T47D (cell line): ENCODE results near the gene KLK14.
A peak's percentile ranks its signal among the peaks of the same experiment; 100 is the strongest.

Source experiments
- DNase-seq, 2 experiments: peaks; one replicate each; pipeline versions ENCODE4 v3.0.0 to v3.0.0-alpha.2; 2011 to 2012; ENCODE audit warnings: low read depth in 1 of 2, low spot score in 1 of 2
- JUND ChIP-seq: IDR thresholded peaks from 2 replicates; pipeline ENCODE4 v1.6.1; 2012; ENCODE audit warnings: low read depth
- in situ Hi-C: cut with HindIII; loops from 2 replicates; pipeline ENCODE4 v1.10.0; 2016; ENCODE audit warnings: low sequenced_read_pairs, low pct_unique_long_range_greater_than_20kb

The KLK14 gene

DNA sequence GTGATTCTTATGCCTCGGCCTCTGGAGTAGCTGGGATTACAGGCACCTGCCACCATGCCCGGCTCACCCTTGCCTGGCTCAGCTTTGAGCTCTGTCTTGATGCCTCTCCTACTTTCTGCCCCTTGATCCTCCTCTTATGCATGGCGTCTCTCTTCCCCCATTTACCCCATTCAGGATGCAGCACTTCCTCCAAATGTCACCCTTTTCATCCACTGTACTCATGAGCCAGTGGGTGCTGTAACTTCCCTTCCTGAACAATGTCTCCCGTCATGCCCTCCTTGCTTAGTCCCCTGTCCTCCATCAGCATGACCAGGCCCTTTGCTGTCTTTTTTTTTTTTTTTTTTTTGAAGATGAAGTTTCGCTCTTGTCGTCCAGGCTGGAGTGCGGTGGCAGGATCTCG is 38.6 kb upstream of the KLK14 start:
- in situ Hi-C loops: no loop called here
- no peak for DNase-seq
- no peak for TF ChIP-seq JUND

DNA sequence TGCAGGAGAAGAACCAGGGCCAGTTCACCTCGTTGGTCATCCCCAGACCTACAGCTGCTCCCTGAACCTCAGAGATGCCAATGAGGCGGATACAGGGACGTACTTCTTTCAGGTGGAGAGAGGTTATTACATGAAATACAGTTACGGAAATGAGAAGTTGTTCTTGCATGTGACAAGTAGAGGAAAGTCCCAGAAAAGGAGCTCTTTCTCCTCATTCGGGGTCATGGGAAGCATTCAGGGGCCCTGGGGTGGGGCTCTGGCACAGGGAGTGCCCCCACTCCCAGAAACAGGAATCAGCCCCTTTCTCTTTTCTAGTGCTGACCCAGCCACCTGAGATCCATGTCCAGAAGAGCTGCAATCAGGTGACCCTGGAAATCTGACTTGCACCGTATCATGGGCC is 37.5 kb upstream of the KLK14 start:
- no peak for DNase-seq
- TF ChIP-seq JUND: no peak
- in situ Hi-C loops: no loop called here

GRCh38 chr19:51119611-51120010 is 36.9 kb upstream of the KLK14 start:
- no peak for DNase-seq
- in situ Hi-C loops: no loop called here
- no peak for TF ChIP-seq JUND

DNA sequence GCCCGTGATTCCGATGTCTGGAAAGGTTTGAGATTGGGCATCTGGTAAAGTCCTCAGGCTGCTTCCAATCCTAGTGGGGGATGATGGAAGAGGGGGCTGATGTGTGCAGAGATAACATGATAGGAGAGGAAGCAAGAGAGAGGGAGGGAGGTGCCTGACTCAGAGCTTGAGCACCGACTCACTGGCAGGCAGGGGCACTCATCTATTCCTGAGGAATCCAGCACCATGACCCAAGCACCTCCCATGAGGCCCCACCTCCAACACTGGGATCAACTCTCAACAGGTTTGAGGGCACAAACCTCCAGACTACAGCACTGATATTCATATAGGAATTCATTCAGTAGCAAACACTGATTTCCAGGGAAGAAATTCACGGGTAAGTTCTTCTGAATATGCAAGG is 36.4 kb upstream of the KLK14 start:
- in situ Hi-C loops: no loop called here
- TF ChIP-seq JUND: no peak
- no peak for DNase-seq

DNA sequence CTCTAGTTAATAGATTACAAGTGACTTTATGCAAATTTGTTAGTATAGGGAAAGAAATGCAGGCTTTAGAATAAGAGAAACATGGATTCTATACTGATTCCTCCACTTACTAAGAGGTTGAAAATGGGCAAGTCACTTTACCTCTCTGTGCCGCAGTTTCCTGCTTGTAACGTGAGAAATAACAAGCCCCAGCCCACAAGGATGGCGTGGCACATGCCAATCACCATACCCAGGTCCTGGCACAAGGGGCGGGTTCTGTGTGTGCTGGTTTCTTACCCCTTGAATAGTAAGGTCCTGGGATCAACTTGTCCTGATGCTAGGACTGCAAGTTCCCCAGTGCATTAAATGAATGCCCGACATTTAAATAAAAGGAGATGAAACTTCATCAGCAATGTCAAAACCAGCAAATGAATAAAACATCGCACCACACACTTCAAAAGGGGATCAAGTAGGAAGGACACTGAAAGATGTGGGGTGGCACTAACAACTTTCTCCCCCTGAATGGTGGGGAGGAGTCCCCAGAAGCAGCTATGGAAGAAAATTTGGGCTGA is 34.1 kb upstream of the KLK14 start:
- TF ChIP-seq JUND: no peak
- in situ Hi-C loops: no loop called here
- no peak for DNase-seq

- in situ Hi-C loops: no loop called here
- no peak for TF ChIP-seq JUND
- no peak for DNase-seq
These were observed 31.5 kb upstream of the KLK14 start for GRCh38 chr19:51114087-51114729.

- peak in 1 of 2 experiments; percentile 32 for DNase-seq
- in situ Hi-C loops: no loop called here
These were observed 28.9 kb upstream of the KLK14 start for GRCh38 chr19:51111606-51112005.

DNA sequence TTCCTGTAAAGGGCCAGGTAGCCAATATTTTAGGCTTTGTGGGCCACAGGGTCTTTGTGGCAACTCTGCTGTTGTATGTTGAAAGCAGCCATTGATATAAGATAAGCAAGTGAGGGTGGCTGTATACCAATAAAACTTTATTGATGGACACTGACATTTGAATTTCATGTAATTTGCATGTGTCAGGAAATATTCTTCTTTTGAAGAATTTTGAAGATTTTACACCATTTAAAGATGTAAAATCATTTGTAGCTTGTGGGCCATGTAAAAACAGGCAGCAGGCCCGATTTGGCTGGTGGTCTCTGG is 27.9 kb upstream of the KLK14 start:
- no peak for DNase-seq
- TF ChIP-seq JUND: no peak
- in situ Hi-C loops: no loop called here

More at GRCh38 chr19:51111606-51112005, 28.9 kb upstream of the KLK14 start:
- no peak for TF ChIP-seq JUND

DNA sequence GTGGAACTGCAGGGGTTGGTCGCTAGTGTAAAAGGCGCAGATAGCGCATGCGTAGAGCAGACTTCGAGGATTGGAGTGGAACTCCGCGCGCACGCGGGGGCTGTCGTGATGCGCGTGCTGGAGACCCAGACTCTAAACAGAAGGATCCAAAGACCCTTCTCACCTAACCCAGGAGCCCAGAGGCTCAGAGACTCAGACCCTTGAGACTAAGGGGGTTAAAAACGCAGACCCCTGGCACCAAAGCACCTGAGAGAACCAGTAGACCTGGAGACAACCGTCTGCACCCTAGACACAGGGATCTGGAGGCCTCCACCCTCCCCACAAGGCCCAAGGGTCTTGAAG is 26.1 kb upstream of the KLK14 start:
- peak in 1 of 2 experiments; percentile 59 for DNase-seq
- no peak for TF ChIP-seq JUND
- in situ Hi-C loops: no loop called here

DNA sequence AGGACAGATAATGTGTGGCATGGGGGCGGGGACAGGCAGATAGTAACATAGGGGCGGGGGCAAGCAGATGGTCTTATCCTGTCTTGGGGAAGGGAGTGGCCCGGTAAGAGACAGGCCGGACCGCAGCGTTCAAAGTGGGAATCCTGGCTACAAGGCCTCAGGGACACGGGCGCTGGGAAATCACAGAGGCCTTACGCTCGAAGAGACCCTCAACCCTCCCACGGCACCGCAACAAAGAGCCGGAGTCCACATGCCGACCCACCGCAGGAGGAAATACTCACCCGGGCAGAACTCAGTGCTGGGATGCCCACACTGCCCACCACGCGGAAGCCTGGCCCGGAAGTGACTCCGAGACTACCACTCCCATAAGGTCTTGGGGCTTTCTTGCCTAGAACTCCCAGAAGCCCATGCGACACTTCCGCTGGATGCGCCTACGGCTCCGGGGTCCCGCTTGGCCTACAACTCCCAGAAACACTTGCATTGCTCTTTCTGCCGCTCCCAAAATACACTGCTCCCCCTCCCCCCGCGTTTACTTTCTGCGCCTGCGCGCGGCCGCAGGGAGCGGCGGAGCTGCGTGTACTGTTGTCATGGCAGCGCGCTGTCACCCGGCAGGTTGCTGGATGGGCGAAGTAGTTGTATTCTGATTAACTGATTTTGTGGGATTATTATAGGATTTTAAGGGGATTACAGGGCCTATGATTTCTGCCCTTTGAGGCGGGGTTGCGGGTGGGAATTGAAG is 25.5 kb upstream of the KLK14 start, which contains the start of gene CTU1:
TSS of gene CTU1 (minus strand) at position 344 of the 739 bp plus-strand sequence. CDS start 3,840 bp downstream, outside the sequence.
- peak; percentile 95 to 98 for DNase-seq
- in situ Hi-C loops: no loop called here
- TF ChIP-seq JUND: no peak

GRCh38 chr19:51107406-51108065 is 24.8 kb upstream of the KLK14 start:
- in situ Hi-C loops: no loop called here
- DNase-seq: no peak
- TF ChIP-seq JUND: no peak

GRCh38 chr19:51103926-51104341 is 21.2 kb upstream of the KLK14 start:
- no peak for TF ChIP-seq JUND
- DNase-seq: no peak
- in situ Hi-C loops: no loop called here

- DNase-seq: no peak
- TF ChIP-seq JUND: no peak
- in situ Hi-C loops: no loop called here
These were observed 20.3 kb upstream of the KLK14 start for GRCh38 chr19:51102991-51103390.
